Trophoblast cell (in vitro differentiated cells and primary cell): ENCODE results near the gene DAPP1.

Source experiments
- DNase-seq, 2 donors: peaks; one replicate each; pipeline ENCODE4 v3.0.0-alpha.2; 2016
- H2AFZ ChIP-seq: 2 replicates; pipeline ENCODE4 v1.6.1; 2013; ENCODE audit warnings: low read length, moderate library complexity, mild to moderate bottlenecking; ENCODE audit not compliant: insufficient read depth, poor library complexity
- H2AK5ac ChIP-seq: 2 replicates; pipeline ENCODE4 v1.6.1; 2013; ENCODE audit warnings: mild to moderate bottlenecking, low read length
- H2BK120ac ChIP-seq: 2 replicates; pipeline ENCODE4 v1.6.1; 2013; ENCODE audit warnings: low read length, mild to moderate bottlenecking, moderate library complexity; ENCODE audit not compliant: insufficient read depth, poor library complexity
- H2BK12ac ChIP-seq: 2 replicates; pipeline ENCODE4 v1.6.1; 2013; ENCODE audit warnings: mild to moderate bottlenecking, low read length, moderate library complexity
- H2BK5ac ChIP-seq: 2 replicates; pipeline ENCODE4 v1.6.1; 2013; ENCODE audit warnings: low read length, low read depth, moderate library complexity, mild to moderate bottlenecking; ENCODE audit not compliant: poor library complexity
- H3K14ac ChIP-seq: 2 replicates; pipeline ENCODE4 v1.6.1; 2013; ENCODE audit warnings: mild to moderate bottlenecking, low read length
- H3K18ac ChIP-seq: 2 replicates; pipeline ENCODE4 v1.6.1; 2013; ENCODE audit warnings: mild to moderate bottlenecking, low read length
- H3K23ac ChIP-seq: 2 replicates; pipeline ENCODE4 v1.6.1; 2013; ENCODE audit warnings: low read length
- H3K27ac ChIP-seq: 2 replicates; pipeline ENCODE4 v1.5.1; 2013; ENCODE audit warnings: low read depth, mild to moderate bottlenecking, inconsistent platforms, low read length, moderate library complexity
- H3K27me3 ChIP-seq: 2 replicates; pipeline ENCODE4 v1.6.1; 2013; ENCODE audit warnings: inconsistent platforms, mild to moderate bottlenecking, low read length, moderate library complexity; ENCODE audit not compliant: insufficient read depth
- H3K36me3 ChIP-seq, 2 experiments: 1 replicate in 1 of 2; 2 replicates in 1 of 2; pipeline ENCODE4 v1.6.1; 2013; ENCODE audit warnings: low read length in 2 of 2, mild to moderate bottlenecking in 2 of 2, moderate library complexity in 1 of 2; ENCODE audit not compliant: insufficient read depth in 2 of 2, control insufficient read depth in 1 of 2
- H3K4ac ChIP-seq: 2 replicates; pipeline ENCODE4 v1.6.1; 2013; ENCODE audit warnings: low read depth, mild to moderate bottlenecking, low read length, moderate library complexity
- H3K4me1 ChIP-seq, 2 experiments: 1 replicate in 1 of 2; 2 replicates in 1 of 2; pipeline ENCODE4 v1.6.1; 2013; ENCODE audit warnings: low read length in 2 of 2, mild to moderate bottlenecking in 2 of 2, moderate library complexity in 1 of 2; ENCODE audit not compliant: insufficient read depth in 2 of 2, control insufficient read depth in 1 of 2
- H3K4me2 ChIP-seq: 2 replicates; pipeline ENCODE4 v1.6.1; 2013; ENCODE audit warnings: inconsistent platforms, mild to moderate bottlenecking, low read length, moderate library complexity
- H3K4me3 ChIP-seq: 2 replicates; pipeline ENCODE4 v1.5.1; 2013; ENCODE audit warnings: mild to moderate bottlenecking, low read depth, low read length, inconsistent platforms
- H3K79me1 ChIP-seq: one replicate; pipeline ENCODE4 v1.6.1; 2013; ENCODE audit warnings: low read length
- H3K79me2 ChIP-seq: 2 replicates; pipeline ENCODE4 v1.6.1; 2013; ENCODE audit warnings: low read length, mild to moderate bottlenecking; ENCODE audit not compliant: control insufficient read depth, insufficient read depth, poor library complexity
- H3K9ac ChIP-seq: 2 replicates; pipeline ENCODE4 v1.6.1; 2013; ENCODE audit warnings: mild to moderate bottlenecking, low read length
- H3K9me3 ChIP-seq: 2 replicates; pipeline ENCODE4 v1.6.1; 2013; ENCODE audit warnings: low read depth, mild to moderate bottlenecking, control low read depth, inconsistent platforms, low read length; ENCODE audit not compliant: insufficient read depth
- H4K12ac ChIP-seq: 2 replicates; pipeline ENCODE4 v1.6.1; 2013; ENCODE audit warnings: low read depth, mild to moderate bottlenecking, low read length, moderate library complexity
- H4K8ac ChIP-seq: 2 replicates; pipeline ENCODE4 v1.6.1; 2013; ENCODE audit warnings: low read depth, mild to moderate bottlenecking, low read length, moderate library complexity
- H4K91ac ChIP-seq: one replicate; pipeline ENCODE4 v1.6.1; 2013; ENCODE audit warnings: low read depth, mild to moderate bottlenecking, low read length, moderate library complexity
- WGBS: extraction: QIAGEN DNeasy Blood & Tissue Kit; methylation state at CpG from one replicate; pipeline ENCODE4 v1.1.7; 2013; ENCODE audit warnings: missing lambda C conversion rate; ENCODE audit not compliant: insufficient read length, insufficient coverage; ENCODE audit errors: extremely low coverage; 5-methylcytosine and 5-hydroxymethylcytosine counted together

DAPP1 gene

DNA sequence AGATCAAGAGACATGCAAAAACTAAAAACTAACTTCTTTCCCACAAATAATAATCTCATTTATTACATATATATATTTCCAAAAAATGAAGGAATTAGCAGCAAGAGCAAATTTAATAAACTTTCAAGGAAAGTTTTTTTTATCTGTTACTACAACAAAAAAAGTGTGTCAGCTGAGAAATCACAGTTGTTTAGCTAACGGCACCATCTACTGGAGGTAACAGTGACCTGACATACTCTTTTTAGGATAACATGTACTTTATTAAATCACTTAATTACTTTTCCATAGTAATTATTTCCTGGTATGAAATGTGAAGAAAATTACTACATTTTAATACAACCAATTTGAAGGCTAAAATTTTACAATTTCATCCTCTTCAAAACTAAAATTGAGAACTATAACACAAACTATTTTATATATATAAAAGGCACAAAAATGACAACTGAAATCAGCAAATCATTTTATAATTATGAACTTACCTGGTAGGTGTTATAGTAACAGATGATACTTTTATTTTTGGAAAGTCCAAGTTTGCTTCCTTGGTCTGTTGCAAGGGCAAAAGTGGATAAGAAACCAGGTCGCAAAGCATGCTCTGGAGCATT is 68.5 kb downstream of the DAPP1 start:
- H3K23ac ChIP-seq: no peak overlapping the region
- WGBS: no CpG with 5 or more reads among the region's 2 CpGs

GRCh38 chr4:99885687-99886086 is 69.1 kb downstream of the DAPP1 start:
- Histone ChIP-seq H2BK12ac (no peak overlapping the region), H3K18ac (no peak overlapping the region), H3K23ac (no peak overlapping the region), H2AK5ac (no peak overlapping the region), H2BK5ac (no peak overlapping the region), H3K36me3 (peaks cover 3 to 7% of the 10 kb centered on the region in 2 experiments), H4K8ac (no peak overlapping the region), H3K79me1 (no peaks in the 10 kb centered on the region), H3K9me3 (no peaks in the 10 kb centered on the region), H3K4ac (no peak overlapping the region), H3K4me3 (no peak overlapping the region), H3K14ac (no peak overlapping the region), H4K91ac (no peak overlapping the region), H2BK120ac (no peak overlapping the region), H3K27ac (no peak overlapping the region), H3K9ac (no peak overlapping the region), H3K4me1 (no peaks in the 10 kb centered on the region), H3K79me2 (no peaks in the 10 kb centered on the region), H2AFZ (no peak overlapping the region), H4K12ac (no peak overlapping the region), H3K4me2 (no peak overlapping the region), H3K27me3 (no peaks in the 10 kb centered on the region)
- DNase-seq: no peak

More for the DNA sequence above, 68.5 kb downstream of the DAPP1 start:
- H2BK12ac ChIP-seq: no peak overlapping the region
- no peak overlapping the region for H3K4me3 ChIP-seq
- no peak overlapping the region for H3K9ac ChIP-seq
- no peak overlapping the region for H2BK5ac ChIP-seq
- no peak overlapping the region for H3K4ac ChIP-seq
- H3K27ac ChIP-seq: no peak overlapping the region
- H3K79me1 ChIP-seq: no peaks in the 10 kb centered on the region
- H4K8ac ChIP-seq: no peak overlapping the region
- H3K79me2 ChIP-seq: no peaks in the 10 kb centered on the region
- no peaks in the 10 kb centered on the region for H3K4me1 ChIP-seq
- no peak overlapping the region for H3K18ac ChIP-seq
- H3K14ac ChIP-seq: no peak overlapping the region
- H2BK120ac ChIP-seq: no peak overlapping the region
- no peaks in the 10 kb centered on the region for H3K27me3 ChIP-seq
- H2AFZ ChIP-seq: no peak overlapping the region
- no peak overlapping the region for H3K4me2 ChIP-seq
- H3K9me3 ChIP-seq: no peaks in the 10 kb centered on the region
- H4K91ac ChIP-seq: no peak overlapping the region
- peaks cover 6 to 12% of the 10 kb centered on the region in 2 experiments for H3K36me3 ChIP-seq
- H2AK5ac ChIP-seq: no peak overlapping the region
- H4K12ac ChIP-seq: no peak overlapping the region
- peak in 1 of 2 donors; percentile 57 for DNase-seq

DNA sequence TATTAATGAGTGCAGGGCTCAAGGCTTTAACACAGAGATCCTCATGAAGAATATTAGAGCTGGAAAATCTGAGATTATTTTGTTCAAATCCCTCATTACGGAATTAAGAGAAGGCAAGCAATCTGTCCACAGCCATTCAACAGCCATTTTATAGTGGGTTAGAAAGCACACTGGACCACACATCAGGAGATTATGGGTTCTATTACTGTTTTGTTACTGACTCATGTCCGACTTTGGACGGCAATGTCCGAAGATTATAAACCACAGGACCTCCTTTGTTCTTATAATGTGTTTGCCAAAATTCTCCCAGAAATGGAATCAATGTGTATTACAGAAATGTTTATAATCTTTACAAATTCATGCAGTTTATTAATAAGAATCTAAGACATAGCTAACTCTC is 69.5 kb downstream of the DAPP1 start:
- Histone ChIP-seq H2BK120ac (no peak overlapping the region), H3K79me1 (no peaks in the 10 kb centered on the region), H3K27me3 (no peaks in the 10 kb centered on the region), H4K91ac (no peak overlapping the region), H2BK5ac (no peak overlapping the region), H3K18ac (no peak overlapping the region), H3K4ac (no peak overlapping the region), H3K14ac (no peak overlapping the region), H3K9ac (no peak overlapping the region), H3K23ac (no peak overlapping the region), H2AFZ (no peak overlapping the region), H3K36me3 (peaks cover 3 to 4% of the 10 kb centered on the region in 2 experiments), H4K12ac (no peak overlapping the region), H3K4me1 (no peaks in the 10 kb centered on the region), H4K8ac (no peak overlapping the region), H3K4me2 (no peak overlapping the region), H3K27ac (no peak overlapping the region), H2BK12ac (no peak overlapping the region), H2AK5ac (no peak overlapping the region), H3K9me3 (no peaks in the 10 kb centered on the region), H3K4me3 (no peak overlapping the region), H3K79me2 (no peaks in the 10 kb centered on the region)
- no peak for DNase-seq
- no CpG with 5 or more reads among the region's 4 CpGs for WGBS

GRCh38 chr4:99887837-99888236 is 71.2 kb downstream of the DAPP1 start:
- Histone ChIP-seq H2BK12ac (no peak overlapping the region), H3K9ac (no peak overlapping the region), H3K27me3 (no peaks in the 10 kb centered on the region), H4K12ac (no peak overlapping the region), H3K4me3 (no peak overlapping the region), H3K36me3 (peaks cover 3% of the 10 kb centered on the region in 2 experiments), H3K79me1 (no peaks in the 10 kb centered on the region), H3K9me3 (no peaks in the 10 kb centered on the region), H3K4me2 (no peak overlapping the region), H3K79me2 (no peaks in the 10 kb centered on the region), H3K4ac (no peak overlapping the region), H3K23ac (no peak overlapping the region), H2AK5ac (no peak overlapping the region), H3K27ac (no peak overlapping the region), H4K8ac (no peak overlapping the region), H4K91ac (no peak overlapping the region), H2BK5ac (no peak overlapping the region), H3K18ac (no peak overlapping the region), H3K14ac (no peak overlapping the region), H2AFZ (no peak overlapping the region), H3K4me1 (no peaks in the 10 kb centered on the region), H2BK120ac (no peak overlapping the region)
- WGBS: no CpG with 5 or more reads among the region's 5 CpGs
- peak in 1 of 2 donors; percentile 61 for DNase-seq
